ENCODE results near the gene PAX5.

DNA sequence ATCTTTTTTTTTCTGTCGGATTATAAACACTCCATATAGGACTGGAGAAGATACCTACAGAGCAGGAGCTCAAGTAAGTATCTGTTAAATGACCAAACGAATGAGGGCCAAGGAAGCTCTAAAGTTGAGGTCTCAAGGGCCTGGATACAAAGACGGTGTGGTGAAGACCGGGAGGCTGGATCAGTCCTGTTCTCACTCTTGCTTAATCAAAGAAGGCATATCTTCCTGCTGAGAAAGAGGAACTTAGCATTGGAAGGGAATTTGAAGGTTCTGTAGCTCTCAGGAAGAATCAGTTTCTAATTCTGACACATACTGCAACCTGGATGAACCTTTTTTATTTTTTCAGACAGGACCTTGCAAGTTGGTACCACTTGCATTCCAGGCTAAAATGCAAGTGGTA, 28.3 kb upstream of the PAX5 start:
- TF ChIP-seq POLR2A (IDR thresholded peaks at IDR 0.05; ENCODE audit: low read length) (no peak), GATA1 (IDR thresholded peaks at IDR 0.05; ENCODE audit: low read depth, low read length) (no peak)
